AG09319 (cell line): Measurements from ENCODE around the gene TBC1D22A.

Source experiments
- DNase-seq: peaks from one replicate; pipeline ENCODE4 v3.0.0-alpha.2; 2010; ENCODE audit warnings: low read depth; ENCODE audit errors: extremely low read depth
- TF ChIP-seq, protein P1 (sequence below): IDR thresholded peaks from 2 replicates; pipeline ENCODE4 v1.5.1; 2011; ENCODE audit warnings: low read depth, mild to moderate bottlenecking, inconsistent platforms, low read length, moderate library complexity

TBC1D22A gene

GRCh38 chr22:47209040-47209514 is 446.6 kb downstream of the TBC1D22A start:
- TF ChIP-seq, protein P1, sequence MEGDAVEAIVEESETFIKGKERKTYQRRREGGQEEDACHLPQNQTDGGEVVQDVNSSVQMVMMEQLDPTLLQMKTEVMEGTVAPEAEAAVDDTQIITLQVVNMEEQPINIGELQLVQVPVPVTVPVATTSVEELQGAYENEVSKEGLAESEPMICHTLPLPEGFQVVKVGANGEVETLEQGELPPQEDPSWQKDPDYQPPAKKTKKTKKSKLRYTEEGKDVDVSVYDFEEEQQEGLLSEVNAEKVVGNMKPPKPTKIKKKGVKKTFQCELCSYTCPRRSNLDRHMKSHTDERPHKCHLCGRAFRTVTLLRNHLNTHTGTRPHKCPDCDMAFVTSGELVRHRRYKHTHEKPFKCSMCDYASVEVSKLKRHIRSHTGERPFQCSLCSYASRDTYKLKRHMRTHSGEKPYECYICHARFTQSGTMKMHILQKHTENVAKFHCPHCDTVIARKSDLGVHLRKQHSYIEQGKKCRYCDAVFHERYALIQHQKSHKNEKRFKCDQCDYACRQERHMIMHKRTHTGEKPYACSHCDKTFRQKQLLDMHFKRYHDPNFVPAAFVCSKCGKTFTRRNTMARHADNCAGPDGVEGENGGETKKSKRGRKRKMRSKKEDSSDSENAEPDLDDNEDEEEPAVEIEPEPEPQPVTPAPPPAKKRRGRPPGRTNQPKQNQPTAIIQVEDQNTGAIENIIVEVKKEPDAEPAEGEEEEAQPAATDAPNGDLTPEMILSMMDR = no peak
- no peak for DNase-seq

GRCh38 chr22:47209547-47210023 is 447.1 kb downstream of the TBC1D22A start:
- DNase-seq = no peak
- TF ChIP-seq, protein P1 = no peak

DNA sequence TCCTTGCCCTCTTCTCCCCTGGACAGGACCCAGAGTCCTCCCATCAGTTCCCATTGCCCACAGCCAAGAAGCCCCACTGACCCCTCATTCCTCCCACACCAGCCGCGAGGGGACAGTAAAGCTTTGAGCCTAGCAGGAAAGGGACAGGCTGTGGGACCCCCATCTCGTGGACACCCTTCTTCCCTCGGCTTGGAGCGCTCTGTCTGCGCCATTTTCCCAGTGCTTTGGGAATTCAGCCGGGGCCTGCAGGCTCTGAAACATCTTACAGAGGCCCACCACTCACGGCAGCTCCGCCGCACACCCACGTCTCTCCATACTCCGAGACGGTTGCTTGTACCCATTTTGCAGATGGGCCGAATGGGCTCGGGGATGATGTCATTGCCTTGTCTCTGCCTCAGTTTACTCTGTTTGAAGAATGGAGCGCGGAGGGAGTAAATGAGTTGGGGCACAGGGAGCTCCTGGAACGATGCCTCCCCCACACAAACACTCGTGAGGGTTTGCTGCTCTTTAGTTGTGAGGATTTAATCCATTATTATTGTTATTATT is 447.7 kb downstream of the TBC1D22A start:
- TF ChIP-seq, protein P1 = no peak
- DNase-seq = no peak

GRCh38 chr22:47210686-47211085 is 448.2 kb downstream of the TBC1D22A start:
- no peak for DNase-seq
- TF ChIP-seq, protein P1 = no peak

DNA sequence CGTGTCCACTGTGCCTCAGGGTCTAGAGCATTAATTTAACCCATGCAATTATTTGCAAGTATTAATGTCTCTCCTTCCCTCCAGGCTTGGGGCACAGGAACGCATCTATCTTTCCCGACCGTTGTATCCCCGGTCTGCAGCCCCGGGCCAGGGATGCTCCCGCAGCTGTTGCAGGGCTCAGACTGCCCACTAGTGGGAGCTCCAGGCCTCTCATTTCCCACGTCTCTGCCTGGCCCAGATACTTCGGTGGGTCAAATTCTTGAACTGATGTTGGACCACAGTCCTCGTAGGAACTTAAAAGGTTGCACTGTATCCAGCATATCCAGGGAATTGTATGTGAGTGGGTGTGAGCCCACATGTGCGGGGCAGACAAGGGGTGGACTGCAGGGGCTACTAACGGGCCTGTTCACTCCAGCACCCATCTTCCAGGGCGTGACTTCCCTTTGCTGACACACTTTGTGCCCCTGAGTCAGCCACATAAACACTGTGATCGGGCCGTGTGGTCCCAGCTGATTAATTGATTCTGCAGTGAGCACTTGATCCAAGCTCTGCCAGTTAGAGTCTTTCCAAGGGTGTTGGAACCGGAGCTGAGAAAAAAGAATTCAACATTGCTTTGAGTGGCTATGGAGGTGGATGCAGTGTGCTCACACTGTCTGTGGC is 451.3 kb downstream of the TBC1D22A start:
- TF ChIP-seq, protein P1 = peak; percentile 45
- no peak for DNase-seq

- TF ChIP-seq, protein P1 = no peak
- DNase-seq = no peak
These were observed 453.4 kb downstream of the TBC1D22A start for GRCh38 chr22:47215851-47216250.

DNA sequence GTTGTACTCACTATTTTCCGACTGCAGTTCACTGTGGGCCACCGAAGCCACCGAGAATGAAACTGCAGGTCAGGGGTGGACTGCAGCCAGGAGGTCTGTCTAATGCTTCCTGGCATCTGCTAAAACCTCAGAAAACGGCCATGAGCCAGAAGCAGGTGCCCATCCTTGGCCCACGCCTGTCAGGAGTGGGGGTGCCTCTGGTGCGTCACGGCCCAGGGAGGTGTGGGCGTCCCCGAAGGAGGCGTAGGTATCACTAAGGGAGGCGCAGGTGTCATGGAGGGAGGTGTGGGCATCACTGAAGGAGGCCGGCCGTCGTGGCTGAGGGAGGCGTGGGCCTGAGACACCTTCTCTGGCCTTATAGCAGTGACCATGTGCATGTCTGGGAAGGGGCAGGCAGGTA is 456.2 kb downstream of the TBC1D22A start:
- TF ChIP-seq, protein P1 = no peak
- no peak for DNase-seq
